ENCODE data around the gene MYADM. TPM values are rescaled to one million over a fixed set of nuclear protein-coding genes. Genes with fewer than 3 reads are reported as not detected.

The MYADM gene
- polyA plus RNA-seq, 6 donors from 2014 or later = 13.8 to 56.4 (median 34.9) TPM

DNA sequence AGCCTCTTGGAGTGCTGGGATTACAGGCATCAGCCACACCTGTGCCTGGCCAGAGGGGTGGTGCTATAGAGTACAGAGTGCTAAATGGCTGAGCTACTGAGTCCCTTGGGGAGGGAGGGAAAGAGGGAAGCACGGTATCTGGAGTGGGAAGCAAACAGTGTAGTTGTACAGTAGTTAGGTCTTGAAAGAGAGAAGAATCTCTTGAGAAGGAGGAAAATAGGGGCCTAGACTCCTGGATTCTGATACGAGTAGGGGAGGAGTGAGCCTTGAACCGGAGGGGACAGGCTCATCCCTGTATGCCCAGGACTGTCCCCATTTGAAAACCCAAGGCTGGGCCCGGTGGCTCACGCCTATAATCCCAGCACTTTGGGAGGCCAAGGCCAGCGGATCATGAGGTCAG is 5.1 kb downstream of the MYADM start:
- no peak for ATAC-seq (ENCODE audit: low read depth in 2 of 2)
- Mint-ChIP-seq H3K4me1 (peaks cover 51 to 81% (median 73%) of the 10 kb centered on the region in 3 donors), H3K4me3 (peak overlapping the region in 5 of 8 donors; percentile 29 to 85 (median 40)), H3K27me3 (peaks cover 0 to 7% (median 0%) of the 10 kb centered on the region in 3 donors), H3K9me3 (peaks cover 0 to 6% (median 0%) of the 10 kb centered on the region in 7 donors), H3K36me3 (peaks cover 21 to 31% of the 10 kb centered on the region in 2 donors), H3K27ac (peak overlapping the region; percentile 6 to 100 (median 78))
- DNase-seq = no peak

DNA sequence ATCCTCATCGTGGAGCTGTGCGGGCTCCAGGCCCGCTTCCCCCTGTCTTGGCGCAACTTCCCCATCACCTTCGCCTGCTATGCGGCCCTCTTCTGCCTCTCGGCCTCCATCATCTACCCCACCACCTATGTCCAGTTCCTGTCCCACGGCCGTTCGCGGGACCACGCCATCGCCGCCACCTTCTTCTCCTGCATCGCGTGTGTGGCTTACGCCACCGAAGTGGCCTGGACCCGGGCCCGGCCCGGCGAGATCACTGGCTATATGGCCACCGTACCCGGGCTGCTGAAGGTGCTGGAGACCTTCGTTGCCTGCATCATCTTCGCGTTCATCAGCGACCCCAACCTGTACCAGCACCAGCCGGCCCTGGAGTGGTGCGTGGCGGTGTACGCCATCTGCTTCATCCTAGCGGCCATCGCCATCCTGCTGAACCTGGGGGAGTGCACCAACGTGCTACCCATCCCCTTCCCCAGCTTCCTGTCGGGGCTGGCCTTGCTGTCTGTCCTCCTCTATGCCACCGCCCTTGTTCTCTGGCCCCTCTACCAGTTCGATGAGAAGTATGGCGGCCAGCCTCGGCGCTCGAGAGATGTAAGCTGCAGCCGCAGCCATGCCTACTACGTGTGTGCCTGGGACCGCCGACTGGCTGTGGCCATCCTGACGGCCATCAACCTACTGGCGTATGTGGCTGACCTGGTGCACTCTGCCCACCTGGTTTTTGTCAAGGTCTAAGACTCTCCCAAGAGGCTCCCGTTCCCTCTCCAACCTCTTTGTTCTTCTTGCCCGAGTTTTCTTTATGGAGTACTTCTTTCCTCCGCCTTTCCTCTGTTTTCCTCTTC is 6.3 kb downstream of the MYADM start:
- ATAC-seq (ENCODE audit: low read depth in 2 of 2) = no peak
- Mint-ChIP-seq H3K27me3 (no peaks in the 10 kb centered on the region), H3K36me3 (peaks cover 21 to 26% of the 10 kb centered on the region in 2 donors), H3K4me3 (peak overlapping the region in 6 of 8 donors; percentile 18 to 85 (median 68)), H3K4me1 (peaks cover 45 to 77% (median 69%) of the 10 kb centered on the region in 3 donors), H3K27ac (peak overlapping the region; percentile 73 to 100 (median 95)), H3K9me3 (peaks cover 0 to 6% (median 0%) of the 10 kb centered on the region in 7 donors)
- DNase-seq = no peak

DNA sequence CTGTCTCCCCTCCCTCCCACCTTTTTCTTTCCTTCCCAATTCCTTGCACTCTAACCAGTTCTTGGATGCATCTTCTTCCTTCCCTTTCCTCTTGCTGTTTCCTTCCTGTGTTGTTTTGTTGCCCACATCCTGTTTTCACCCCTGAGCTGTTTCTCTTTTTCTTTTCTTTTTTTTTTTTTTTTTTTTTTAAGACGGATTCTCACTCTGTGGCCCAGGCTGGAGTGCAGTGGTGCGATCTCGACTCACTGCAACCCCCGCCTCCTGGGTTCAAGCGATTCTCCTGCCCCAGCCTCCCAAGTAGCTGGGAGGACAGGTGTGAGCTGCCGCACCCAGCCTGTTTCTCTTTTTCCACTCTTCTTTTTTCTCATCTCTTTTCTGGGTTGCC is 6.9 kb downstream of the MYADM start:
- ATAC-seq (ENCODE audit: low read depth in 2 of 2) (no peak), DNase-seq (no peak)
- peaks cover 45 to 78% (median 63%) of the 10 kb centered on the region in 3 donors for H3K4me1 Mint-ChIP-seq
- peak overlapping the region in 7 of 8 donors; percentile 18 to 78 (median 60) for H3K4me3 Mint-ChIP-seq
- H3K36me3 Mint-ChIP-seq = peaks cover 21 to 26% of the 10 kb centered on the region in 2 donors
- H3K27ac Mint-ChIP-seq = peak overlapping the region in 5 of 6 donors; percentile 72 to 100 (median 95)
- no peaks in the 10 kb centered on the region for H3K27me3 Mint-ChIP-seq
- H3K9me3 Mint-ChIP-seq = peaks cover 0 to 6% (median 0%) of the 10 kb centered on the region in 7 donors

DNA sequence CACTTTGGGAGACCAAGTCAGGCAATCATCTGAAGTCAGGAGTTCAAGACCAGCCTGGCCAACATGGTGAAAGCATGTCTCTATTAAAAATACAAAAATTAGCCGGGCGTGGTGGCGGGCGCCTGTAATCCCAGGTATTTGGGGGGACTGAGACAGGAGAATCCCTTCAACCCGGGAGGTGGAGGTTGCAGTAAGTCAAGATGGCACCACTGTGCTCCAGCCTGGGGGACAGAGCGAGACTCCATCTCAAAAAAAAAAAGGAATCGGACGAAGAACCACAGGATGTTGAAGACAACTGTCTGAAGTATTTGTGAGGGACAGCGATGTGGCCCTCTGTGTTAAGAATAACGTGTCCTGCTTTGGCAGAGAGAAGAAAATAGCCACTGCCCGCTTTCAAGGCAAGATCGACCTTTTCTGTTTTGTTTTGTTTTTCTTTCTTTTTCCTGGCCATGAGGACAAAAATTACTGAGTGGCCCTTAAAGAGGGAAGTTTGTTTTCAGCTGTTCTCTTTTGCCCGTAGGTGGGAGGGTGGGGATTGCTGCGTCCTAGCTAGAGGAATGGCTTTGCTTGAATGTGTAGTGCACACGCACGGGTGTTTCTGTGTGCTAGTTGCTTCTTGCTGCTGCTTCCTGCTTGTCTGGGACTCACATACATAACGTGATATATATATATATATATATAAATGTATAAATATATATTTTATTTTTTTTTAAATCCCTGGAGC is 8.1 kb downstream of the MYADM start:
- peaks cover 41 to 71% (median 57%) of the 10 kb centered on the region in 3 donors for H3K4me1 Mint-ChIP-seq

DNA sequence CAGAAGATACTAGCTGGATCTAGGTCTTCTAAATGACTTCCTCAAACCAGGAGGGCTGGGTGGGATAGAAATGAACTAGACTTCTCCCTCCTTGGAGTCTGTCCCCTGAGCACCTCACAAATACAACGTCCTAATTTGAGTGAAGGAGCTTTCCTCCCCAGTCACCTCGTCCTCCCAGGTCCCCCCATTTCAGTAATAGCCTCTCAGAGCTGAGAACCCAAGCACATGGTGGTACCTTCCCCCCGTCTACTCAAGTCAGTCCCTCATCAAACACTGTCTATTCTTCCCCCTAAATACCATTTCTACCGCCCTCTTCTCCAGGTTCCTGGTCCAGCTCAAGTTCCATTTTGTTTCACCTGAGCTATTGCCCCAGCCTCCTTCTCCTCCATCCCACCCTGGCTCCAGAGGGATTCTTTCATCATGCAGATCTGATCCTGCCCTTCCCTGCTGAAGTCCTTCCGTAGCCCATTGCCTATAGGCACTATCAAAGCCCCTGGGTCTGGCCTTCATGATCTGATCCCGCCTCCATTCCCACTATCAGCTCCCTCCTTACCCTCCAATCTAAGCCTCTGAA is 9.1 kb downstream of the MYADM start:
- H3K36me3 Mint-ChIP-seq = peaks cover 16 to 21% of the 10 kb centered on the region in 2 donors
- peak overlapping the region; percentile 88 to 100 (median 92) for H3K27ac Mint-ChIP-seq
- peak overlapping the region in 6 of 8 donors; percentile 27 to 79 (median 56) for H3K4me3 Mint-ChIP-seq
- no peaks in the 10 kb centered on the region for H3K27me3 Mint-ChIP-seq
- DNase-seq = no peak
- peaks cover 33 to 62% (median 48%) of the 10 kb centered on the region in 3 donors for H3K4me1 Mint-ChIP-seq
- H3K9me3 Mint-ChIP-seq = peaks cover 0 to 6% (median 0%) of the 10 kb centered on the region in 7 donors
- peak in 1 of 2 donors; percentile 3 for ATAC-seq (ENCODE audit: low read depth in 2 of 2)

More for the DNA sequence above, 8.1 kb downstream of the MYADM start:
- H3K27ac Mint-ChIP-seq = peak overlapping the region in 4 of 6 donors; percentile 42 to 100 (median 78)
- H3K27me3 Mint-ChIP-seq = no peaks in the 10 kb centered on the region
- no peak for ATAC-seq (ENCODE audit: low read depth in 2 of 2)
- peak overlapping the region in 3 of 8 donors; percentile 20 to 69 (median 68) for H3K4me3 Mint-ChIP-seq
- H3K36me3 Mint-ChIP-seq = peaks cover 21 to 26% of the 10 kb centered on the region in 2 donors
- DNase-seq = no peak
- peaks cover 0 to 6% (median 0%) of the 10 kb centered on the region in 7 donors for H3K9me3 Mint-ChIP-seq

DNA sequence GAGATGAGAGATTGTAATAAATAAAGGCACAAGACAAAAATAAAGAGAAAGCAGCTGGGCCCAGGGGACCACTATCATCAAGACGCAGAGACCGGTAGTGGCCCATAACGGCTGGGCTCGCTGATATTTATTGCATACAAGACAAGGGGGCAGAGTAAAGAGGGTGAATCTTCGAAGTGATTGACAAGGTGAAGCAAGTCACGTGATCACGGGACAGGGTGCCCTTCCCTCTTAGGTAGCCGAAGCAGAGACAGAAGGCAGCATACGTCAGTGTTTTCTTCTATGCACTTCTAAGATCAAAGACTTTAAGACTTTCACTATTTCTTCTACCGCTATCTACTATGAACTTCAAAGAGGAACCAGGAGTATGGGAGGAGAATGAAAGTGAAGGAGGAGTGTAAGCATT is 9.7 kb downstream of the MYADM start:
- DNase-seq (peak; percentile 60), ATAC-seq (ENCODE audit: low read depth in 2 of 2) (no peak)
- Mint-ChIP-seq H3K4me3 (peak overlapping the region; percentile 27 to 79 (median 66)), H3K36me3 (peaks cover 15 to 18% of the 10 kb centered on the region in 2 donors), H3K9me3 (peaks cover 0 to 6% (median 0%) of the 10 kb centered on the region in 7 donors), H3K27me3 (peaks cover 0 to 2% (median 1%) of the 10 kb centered on the region in 3 donors), H3K27ac (peak overlapping the region; percentile 33 to 100 (median 91)), H3K4me1 (peaks cover 32 to 58% (median 46%) of the 10 kb centered on the region in 3 donors)

DNA sequence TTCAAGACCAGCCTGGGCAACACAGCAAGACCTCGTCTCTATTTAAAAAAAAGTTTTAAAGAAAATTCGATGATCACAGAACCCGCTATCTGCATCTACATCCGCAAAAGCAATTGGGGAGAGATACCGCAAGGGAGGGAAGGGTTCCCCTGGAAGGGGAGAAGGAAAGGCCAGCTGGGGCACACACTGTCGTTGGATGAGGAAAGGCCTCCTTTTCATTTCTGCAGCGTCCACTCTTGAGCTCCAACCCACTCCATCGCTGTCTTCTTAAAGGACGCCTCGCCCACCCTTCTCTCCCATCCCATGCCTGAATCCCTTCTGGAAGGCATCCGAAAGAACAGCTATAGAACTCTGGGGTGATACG is 11.1 kb downstream of the MYADM start:
- H3K4me1 Mint-ChIP-seq = peaks cover 32 to 55% (median 48%) of the 10 kb centered on the region in 3 donors
- no peak for ATAC-seq (ENCODE audit: low read depth in 2 of 2)
- peaks cover 3 to 15% (median 14%) of the 10 kb centered on the region in 3 donors for H3K27me3 Mint-ChIP-seq
- H3K9me3 Mint-ChIP-seq = peaks cover 0 to 6% (median 0%) of the 10 kb centered on the region in 7 donors
- H3K36me3 Mint-ChIP-seq = peaks cover 12 to 18% of the 10 kb centered on the region in 2 donors
- H3K4me3 Mint-ChIP-seq = no peak overlapping the region
- H3K27ac Mint-ChIP-seq = peak overlapping the region in 5 of 6 donors; percentile 25 to 85 (median 56)
- DNase-seq = no peak

DNA sequence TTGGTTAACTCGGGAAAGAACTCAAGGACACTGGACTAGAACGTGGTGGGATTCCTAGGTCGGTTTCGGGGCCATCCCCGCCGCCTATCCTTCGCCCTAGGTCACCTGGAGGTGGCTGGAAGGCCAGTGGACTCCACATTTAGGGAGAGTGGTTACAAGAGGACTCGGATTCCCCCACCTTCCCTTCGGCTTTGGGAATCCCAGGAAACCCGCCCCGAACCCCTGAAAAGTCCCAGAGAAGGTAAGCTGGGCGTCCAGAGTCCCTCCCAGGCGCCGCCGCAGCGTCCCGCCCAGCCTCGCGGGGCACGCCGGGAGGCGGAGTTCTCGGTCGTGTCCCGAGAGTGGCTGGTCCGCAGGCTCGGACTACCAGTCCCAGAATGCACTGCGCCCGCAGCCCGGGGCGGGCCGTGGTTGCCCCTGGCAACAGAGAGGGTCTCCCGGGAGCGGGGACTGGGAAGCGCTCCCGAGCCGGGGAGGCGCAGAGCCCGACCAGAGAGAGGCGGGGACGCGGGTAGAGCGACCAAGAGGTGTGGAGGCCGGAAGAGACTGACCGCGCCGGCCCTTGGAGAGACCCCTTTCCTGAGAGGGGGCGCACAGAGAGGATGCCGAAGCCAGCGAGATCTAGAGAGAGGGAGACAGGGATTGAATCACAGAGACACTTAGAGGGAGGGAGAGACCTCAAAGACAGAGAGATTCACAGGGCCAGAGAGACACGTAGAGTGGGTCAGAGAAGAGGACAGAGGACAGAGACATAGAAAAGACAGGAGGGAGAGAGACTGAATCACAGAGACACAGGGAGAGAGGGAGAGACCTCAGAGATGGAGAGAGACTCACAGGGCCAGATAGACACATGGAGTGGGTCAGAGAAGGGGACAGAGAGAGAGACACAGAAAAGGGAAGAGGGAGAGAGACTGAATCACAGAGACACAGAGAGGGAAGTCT is 11.7 kb downstream of the MYADM start:
- Mint-ChIP-seq H3K9me3 (peaks cover 0 to 5% (median 0%) of the 10 kb centered on the region in 7 donors), H3K4me3 (no peak overlapping the region), H3K36me3 (peaks cover 5 to 17% of the 10 kb centered on the region in 2 donors), H3K27ac (peak overlapping the region in 4 of 6 donors; percentile 25 to 67 (median 43)), H3K4me1 (peaks cover 29 to 52% (median 44%) of the 10 kb centered on the region in 3 donors), H3K27me3 (peaks cover 9 to 22% (median 20%) of the 10 kb centered on the region in 3 donors)
- DNase-seq = peak; percentile 77
- peak; percentile 71 to 80 for ATAC-seq (ENCODE audit: low read depth in 2 of 2)

DNA sequence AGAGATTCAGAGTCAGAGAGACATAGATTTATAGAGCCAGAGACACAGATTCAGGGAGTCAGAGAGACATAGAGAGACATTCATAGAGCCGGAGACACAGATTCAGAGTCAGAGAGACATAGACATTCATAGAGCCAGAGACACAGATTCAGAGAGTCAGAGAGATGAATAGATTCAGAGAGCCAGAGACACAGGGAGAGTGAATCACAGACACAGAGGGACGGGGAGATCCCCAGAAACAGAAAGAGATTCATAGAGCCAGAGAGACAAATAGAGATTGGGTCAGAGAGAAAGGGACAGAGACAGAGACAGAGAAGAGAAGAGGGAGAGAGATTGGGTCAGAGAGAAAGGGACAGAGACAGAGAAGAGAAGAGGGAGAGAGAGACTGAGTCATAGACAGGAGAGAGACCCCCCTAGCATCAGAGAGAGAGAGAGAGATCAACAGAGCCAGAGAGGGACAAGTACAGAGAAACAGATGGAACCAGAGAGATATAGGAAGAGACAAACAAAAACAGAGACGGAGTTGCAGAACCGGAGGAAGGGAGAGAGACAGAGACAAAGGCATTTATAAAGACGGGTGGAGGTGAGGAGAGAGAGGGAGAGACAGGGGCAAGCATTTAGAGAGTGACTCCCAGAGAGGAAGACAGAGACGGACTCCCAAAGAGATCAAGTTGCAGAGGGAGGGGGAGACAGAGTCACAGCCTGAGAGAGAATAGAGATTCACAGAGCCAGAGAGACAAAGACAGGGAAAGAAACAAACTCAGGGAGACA is 13.2 kb downstream of the MYADM start:
- Mint-ChIP-seq H3K36me3 (peaks cover 0 to 9% of the 10 kb centered on the region in 2 donors), H3K27me3 (peaks cover 12 to 31% (median 29%) of the 10 kb centered on the region in 3 donors), H3K4me3 (no peak overlapping the region), H3K9me3 (no peaks in the 10 kb centered on the region), H3K27ac (no peak overlapping the region), H3K4me1 (peaks cover 23 to 45% (median 29%) of the 10 kb centered on the region in 3 donors)
- DNase-seq (no peak), ATAC-seq (ENCODE audit: low read depth in 2 of 2) (no peak)

DNA sequence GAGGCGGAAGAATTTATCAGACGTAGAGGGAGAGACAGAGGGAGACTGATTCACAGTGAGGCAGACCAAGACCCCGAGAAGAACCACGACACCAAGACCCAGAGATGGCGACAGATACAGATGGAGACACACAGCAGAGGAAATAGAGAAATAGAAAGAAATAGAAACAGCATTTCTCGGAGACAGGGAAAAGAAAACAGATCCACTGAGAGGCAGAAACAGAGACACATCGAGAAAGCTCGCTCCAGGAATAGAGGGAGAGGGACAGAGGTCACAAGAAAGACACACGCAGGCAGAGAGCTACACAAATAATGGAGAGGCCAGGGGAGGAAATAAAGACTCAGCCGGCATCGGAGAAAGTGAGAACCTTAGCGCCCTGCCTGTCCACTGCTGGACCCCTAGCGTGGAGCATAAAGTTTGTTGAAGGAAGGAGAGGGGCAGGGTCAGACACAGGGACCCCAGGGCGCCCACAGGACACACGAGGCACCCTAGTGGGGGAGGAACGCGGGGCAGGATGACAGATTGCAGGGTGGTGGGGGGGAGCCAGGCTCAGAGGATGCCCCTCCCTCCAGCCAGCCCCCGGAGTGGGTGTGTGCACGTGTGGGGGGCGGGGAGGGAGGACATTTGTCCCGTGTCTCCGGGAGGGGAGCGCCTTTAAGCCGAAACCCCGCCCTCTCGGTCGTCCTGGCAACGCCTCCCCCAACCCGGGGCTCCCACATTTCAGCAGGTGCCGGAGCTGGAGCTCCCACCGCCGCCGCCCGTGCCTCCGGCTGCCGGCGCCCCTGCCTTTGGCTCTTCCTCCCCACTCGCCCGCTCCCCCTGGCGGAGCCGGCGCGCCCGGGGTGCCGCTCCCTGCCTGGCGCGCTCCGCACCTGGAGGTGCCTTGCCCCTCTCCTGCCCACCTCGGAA is 14.1 kb downstream of the MYADM start, which contains the start of gene PRKCG:
Gene PRKCG (plus strand): TSS at position 716 of the 909 bp plus-strand sequence. CDS start 298 bp downstream, outside the sequence.
- H3K4me1 Mint-ChIP-seq = peaks cover 21 to 39% (median 28%) of the 10 kb centered on the region in 3 donors
- H3K27ac Mint-ChIP-seq = peak within 1 kb of the TSS in 4 of 6 donors; percentile 42 to 87 (median 54)
- DNase-seq (peak; percentile 62), ATAC-seq (ENCODE audit: low read depth in 2 of 2) (peak; percentile 32 to 46)
- H3K4me3 Mint-ChIP-seq = peak within 1 kb of the TSS in 6 of 8 donors; percentile 49 to 83 (median 74)
- H3K27me3 Mint-ChIP-seq = peaks cover 18 to 36% (median 29%) of the 10 kb centered on the region in 3 donors
- H3K36me3 Mint-ChIP-seq = peaks cover 0 to 9% of the 10 kb centered on the region in 2 donors
- H3K9me3 Mint-ChIP-seq = no peaks in the 10 kb centered on the region
